ENCODE results near the gene KCNQ4.

Gene KCNQ4

DNA sequence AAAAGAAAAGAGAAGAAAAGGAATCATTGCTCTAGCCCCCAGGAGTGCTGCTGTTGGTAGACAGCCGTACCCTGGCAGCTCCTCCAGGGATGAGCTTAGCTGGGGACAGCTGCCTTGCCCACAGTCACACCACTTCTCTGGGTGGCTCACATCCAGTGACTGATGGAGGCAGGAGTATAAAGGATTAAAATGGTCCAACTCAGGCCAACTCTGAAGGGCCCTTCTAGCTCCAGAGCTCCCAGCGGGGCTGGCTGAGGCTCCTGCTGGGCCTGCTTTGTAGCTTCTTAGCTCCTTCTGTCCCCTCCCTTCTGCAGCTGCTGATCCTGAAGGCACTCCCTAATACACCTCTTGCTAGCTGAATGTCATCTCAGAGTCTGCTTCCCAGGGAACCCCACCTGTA is 74.2 kb downstream of the KCNQ4 start:
- no peak overlapping the region for H3K4me3 ChIP-seq (ENCODE audit: low read depth, low read length)

DNA sequence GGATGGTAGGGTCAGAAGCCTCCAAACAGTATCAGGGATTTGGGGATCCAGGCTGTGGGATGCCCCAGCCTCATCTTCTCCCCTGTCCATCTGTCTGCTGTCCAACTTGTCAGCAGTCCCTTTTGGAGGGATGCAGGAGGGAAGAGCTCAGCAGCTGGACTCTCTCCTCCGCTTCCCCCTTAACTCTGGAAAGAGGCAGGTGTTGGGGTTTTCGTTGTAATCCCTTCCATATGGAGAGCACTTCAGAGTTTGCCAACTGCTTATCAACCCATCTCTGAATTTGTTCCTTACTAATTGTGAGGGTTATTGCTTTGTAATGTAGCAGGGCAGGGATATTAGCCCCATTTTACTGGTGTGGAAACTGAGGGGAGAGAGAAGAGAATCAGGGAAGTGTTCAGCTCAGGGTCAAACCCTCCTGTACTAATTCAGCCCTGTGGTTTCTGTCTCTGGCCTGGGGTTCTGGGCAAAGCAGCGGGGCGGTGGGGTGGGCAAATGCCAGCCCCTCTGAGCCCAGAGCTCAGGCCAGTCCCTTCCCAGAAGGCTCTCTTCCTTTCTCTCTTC is 75.3 kb downstream of the KCNQ4 start:
- no peak overlapping the region for H3K4me3 ChIP-seq (ENCODE audit: low read depth, low read length)

DNA sequence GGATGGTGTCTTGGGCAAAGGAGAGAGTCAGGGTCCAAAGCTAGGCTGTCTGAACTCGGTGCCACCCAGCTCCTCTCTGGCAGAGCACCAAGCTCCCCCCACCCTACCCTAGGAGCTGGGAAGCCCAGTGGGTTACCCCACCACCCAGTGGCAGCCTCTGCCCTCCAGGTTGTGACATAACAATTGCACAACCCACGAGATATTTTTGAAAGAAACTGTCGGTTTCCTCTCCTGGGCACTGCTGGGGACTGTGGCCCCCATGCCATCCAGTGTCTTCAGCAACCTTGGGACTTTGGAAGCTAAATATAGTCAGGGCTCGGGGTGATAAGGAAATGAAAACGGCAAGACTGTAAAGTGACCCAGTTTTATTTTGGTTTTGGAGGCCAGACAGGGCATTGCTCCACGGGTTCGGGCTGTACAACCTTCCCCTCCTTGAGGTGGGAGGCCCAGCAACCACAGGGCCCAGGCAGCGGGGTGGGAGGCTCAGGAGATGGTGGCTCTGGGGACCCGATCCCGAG is 77.2 kb downstream of the KCNQ4 start:
- H3K4me3 ChIP-seq (ENCODE audit: low read depth, low read length): peak overlapping the region; percentile 33

DNA sequence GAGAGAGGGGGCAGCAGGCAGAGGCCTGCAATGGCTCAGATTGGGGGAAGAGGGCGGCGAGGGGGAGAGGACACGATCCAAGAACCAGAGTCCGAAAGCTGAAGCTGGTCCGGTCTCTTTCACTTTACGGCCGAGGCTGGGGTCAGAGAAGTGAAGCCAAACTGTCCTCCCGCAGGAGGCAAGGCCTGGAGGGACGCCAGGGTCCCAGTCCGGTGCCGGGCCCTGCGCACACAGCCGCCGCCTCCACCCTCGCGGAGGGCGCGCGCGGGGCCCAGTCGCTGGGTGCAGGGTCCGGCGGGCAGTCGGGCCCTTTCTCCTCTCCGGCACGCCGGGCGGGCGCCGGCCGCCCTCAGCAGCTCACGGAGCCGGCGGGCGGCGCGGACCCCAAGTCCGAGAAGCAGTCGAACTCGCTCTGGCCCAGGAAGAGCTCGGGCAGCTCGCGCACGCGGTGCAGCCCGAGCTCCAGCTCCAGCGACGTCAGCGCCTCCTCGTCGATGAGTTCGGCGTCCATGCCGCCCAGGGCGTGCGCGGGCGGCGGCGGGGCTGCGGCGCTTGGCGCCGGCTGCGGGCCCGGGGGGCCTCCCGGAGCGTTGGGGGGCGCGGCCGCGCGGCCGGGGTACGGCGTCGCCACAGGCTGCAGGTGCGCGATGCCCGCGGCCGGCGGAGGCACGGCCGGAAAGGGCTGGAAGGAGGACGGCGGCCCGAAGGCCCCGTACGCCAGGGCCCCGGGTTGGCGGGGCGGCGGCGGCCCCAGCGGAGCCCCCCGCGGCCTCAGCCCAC is 77.8 kb downstream of the KCNQ4 start:
- H3K4me3 ChIP-seq (ENCODE audit: low read depth, low read length): peak overlapping the region; percentile 47

DNA sequence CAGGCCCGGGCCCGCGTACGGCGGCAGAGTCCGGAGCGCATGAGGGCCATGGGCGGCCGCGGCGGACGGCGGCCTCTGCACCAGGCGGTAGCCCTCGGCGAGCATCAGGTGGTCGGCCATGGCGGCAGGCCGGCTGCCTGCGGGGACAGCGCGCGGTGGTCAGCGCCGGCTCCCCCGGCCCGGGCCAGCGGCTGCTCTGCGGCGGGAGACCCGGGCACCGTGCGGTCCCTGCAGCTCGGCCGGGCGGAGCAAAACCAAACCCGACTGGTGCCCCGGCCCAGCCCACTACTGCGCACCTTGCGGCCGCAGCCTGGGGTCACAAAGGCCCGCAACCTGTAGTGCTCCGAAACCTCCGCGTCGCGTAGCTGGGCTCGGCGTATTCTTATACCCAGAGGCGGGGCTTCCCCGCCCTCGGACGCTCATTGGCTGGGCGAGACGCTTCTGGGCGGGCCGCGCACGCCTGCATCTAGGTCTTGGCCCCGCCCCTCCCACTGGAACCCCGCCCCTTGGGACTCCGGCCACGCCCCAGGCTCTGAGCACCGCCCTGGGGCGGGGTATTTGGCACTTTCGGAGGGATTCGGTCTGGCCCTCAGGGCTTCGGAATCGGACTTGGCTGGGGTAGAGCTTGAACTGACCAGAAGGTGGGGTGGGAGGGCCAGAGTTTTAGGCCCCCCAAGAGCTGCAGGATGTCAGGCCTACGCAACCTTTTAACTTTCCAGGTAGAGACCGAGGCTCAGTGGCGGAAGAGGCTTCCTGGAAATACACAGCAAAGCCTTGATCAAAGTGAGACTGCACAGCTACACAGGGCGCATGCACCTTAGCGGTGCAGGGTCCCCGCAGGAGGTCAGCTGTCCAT is 78.6 kb downstream of the KCNQ4 start, which contains the start of gene CITED4:
Gene CITED4 (minus strand): TSS at position 356 of the 856 bp plus-strand sequence. CDS start 236 bp downstream, at position 120.
- H3K4me3 ChIP-seq (ENCODE audit: low read depth, low read length): peak within 1 kb of the TSS; percentile 47

DNA sequence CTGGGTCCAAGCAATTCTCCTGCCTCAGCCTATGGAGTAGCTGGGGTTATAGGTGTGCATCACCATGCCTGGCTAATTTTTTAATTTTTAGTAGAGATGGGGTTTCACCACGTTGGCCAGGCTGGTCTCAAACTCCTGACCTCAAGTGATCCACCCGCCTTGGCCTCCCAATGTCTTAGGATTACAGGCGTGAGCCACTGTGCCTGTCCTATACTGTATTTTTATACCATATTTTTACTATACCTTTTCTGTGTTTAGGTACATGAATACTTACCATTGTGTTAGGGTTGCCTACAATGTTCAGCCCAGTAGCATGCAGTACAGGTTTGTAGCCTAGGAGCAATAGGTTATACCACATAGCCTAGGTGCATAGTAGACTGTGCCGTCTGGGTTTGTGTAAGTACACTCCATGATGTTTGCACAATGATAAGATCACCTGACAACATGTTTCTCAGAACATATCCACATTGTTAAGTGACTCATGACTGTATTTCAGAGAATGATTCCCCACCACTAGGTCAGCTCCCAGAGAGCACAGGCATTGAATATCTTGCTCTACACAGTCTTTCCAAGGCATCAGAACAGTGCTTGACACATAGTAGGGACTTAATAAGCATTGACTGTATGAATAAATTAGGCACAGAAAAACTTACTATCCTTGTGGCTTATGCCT is 84.6 kb downstream of the KCNQ4 start:
- H3K4me3 ChIP-seq (ENCODE audit: low read depth, low read length): no peak overlapping the region

DNA sequence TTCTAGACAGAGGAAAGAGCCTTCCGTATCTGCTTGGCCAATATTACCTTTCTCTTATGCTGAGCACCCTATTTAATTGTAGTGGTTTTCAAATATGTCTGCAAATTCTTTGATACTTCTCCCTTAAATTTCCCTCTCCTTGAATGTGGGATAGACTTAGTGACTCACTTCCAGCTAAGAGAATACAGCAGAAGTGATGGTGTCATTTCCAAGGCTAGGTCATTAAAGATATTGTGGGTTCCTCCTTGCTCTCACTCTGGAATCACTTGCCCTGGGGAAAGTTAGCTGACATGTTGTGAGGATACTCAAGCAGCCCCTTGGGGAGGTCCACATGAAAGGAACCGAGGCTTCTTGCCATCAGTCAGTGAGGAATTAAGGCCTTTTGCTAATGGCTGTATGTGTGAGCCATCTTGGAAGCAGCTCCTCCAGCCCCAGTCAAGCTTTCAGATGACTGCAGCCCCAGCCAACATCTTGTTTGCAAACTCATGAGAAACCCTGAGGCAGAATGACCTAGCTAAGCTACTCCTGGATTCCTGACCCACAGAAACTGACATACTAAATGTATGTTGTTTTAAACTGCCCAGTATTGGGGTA is 86.6 kb downstream of the KCNQ4 start:
- no peak overlapping the region for H3K4me3 ChIP-seq (ENCODE audit: low read depth, low read length)

DNA sequence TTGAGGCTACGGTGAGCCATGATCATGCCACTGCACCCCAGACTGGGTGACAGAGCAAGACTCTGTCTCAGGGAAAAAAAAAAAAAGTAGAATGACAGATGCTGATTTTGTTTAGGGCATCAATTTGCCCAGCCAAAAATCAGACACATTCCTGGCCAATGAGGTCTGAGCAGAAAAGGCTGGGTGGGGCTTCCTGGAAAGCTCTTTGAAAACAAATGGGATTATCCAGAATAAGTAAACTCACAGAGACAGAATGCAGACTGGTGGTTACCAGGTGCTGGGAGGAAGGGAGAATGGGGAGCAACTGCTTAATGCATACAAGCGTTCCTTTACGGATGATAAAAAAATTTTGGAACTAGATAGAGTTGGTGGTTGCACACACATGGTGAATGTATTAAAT is 88.7 kb downstream of the KCNQ4 start:
- H3K4me3 ChIP-seq (ENCODE audit: low read depth, low read length): no peak overlapping the region

DNA sequence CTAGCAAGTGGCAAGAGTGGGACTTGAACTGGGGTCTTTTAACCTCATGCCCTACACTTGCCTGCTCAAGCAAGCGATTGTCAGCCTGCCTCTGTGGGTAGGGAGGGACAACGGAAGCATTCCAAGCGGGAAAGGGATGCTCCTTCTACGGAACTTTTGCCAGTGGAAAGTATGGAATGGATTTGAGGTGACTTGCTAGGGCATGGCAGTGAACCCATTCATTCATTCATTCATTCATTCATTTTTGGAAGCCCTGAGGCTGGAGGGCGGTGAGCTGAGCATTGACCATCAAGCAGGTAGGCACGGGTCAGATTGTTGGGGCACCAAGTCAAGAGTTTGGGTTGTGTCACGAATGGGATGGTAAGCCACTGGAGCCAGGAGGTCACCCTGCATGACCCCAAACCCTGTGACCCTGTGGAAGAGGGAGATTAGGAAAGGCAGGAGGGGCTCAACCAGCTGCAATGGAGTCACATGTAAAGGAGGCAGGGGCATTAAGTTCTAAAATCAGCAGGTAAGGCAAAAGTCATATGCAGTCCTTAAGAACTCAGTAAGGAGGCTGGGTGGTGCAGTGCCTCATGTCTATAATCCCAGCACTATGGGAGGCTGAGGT is 90.4 kb downstream of the KCNQ4 start:
- H3K4me3 ChIP-seq (ENCODE audit: low read depth, low read length): no peak overlapping the region

DNA sequence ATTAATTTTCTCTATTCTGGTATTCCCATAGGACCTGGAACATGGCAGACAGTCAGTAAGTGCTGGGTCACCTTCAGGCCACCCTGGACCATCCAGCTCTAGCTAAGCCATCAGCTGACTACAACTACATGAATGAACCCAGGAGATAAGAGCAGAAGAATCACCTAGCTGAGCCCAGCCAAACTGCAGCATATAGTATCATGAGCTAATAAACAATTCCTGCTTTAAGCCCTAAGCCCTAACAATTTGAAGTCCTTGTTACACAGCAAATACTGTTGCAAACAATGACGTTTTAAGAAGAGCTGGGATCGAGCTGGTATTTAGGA is 92.8 kb downstream of the KCNQ4 start:
- no peak overlapping the region for H3K4me3 ChIP-seq (ENCODE audit: low read depth, low read length)

DNA sequence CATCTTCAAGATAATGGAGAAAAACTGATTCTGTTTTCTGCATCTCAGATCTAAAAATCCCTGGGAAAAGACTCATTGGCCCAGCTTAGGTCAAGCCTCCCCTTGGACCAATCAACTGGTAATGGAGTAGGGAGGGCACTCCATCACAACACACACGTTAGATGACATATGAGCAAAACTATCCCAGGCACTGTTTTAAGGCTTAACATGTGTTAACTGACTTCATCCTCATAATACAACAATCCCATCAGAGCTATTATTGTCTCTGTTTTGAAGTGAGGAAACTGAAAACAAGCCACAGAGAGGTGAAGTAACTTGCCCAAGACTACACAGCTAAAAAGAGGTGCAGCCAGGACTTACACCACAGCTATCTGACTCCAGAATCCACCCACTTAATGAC is 93.3 kb downstream of the KCNQ4 start:
- H3K4me3 ChIP-seq (ENCODE audit: low read depth, low read length): no peak overlapping the region

DNA sequence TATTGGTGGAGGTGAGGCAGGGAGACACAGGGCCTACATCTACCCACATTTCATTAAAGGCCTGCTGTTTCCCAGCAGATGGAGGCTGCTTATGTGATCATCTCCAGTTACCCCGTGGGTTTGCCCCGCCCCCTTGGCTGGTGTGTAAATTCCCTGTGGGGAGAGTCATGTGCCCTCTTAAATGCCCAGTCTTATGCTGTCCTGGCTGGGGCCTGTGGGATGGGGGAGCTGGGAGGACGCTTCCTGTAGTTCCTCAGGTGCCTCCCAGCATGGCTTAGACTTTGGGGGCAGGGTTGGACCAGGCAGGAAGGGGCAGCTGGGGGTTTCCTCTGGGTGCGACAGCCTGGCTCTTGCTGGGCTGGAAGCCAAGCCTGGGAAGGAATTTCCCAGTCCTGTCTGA is 94.1 kb downstream of the KCNQ4 start:
- H3K4me3 ChIP-seq (ENCODE audit: low read depth, low read length): no peak overlapping the region

DNA sequence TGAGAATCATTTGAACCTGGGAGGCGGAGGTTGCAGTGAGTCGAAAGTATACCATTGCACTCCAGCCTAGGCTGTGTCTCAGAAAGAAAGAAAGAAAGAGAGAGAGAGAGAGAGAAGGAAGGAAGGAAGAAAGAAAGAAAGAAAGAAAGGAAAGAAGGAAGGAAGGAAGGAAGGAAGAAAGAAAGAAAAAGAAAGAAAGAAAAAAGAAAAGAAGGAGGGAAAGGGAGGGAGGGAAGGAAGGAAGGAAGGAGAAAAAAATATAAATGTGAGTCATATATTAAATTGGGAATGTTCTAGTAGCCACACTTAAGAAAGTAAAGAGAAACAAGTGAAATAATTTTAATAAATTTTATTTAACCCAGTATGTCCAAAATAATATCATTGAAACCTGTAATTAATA is 95.3 kb downstream of the KCNQ4 start:
- no peak overlapping the region for H3K4me3 ChIP-seq (ENCODE audit: low read depth, low read length)

DNA sequence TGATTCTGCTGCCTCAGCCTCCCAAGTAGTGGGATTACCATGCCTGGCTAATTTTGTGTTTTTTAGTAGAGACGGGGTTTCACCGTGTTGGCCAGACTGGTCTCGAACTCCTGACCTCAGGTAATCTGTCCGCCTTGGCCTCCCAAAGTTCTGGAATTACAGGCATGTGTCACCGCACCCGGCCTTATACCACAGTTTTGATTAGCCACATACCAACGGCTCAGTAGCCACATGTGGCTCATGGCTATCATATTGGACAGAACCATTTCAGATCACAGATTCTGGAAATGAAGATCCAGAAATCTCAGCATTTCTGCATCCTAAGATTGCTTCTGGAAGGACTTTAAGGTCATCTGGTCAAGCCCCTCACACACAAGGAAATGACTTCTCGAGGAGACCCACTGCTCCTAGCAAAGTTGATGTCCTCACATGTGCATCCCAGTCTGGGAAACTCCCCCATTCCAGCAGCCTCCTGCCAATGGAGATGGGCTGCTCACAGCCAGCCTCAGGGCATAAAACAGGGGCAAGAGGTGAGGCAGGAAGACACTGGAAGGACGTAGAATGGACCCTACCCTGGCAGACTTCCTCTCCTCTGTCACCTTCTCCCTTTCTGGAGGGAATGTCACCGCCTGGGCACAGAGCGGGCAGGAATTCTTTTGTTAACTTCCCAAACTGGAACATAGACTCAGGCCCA is 96.0 kb downstream of the KCNQ4 start:
- H3K4me3 ChIP-seq (ENCODE audit: low read depth, low read length): no peak overlapping the region

DNA sequence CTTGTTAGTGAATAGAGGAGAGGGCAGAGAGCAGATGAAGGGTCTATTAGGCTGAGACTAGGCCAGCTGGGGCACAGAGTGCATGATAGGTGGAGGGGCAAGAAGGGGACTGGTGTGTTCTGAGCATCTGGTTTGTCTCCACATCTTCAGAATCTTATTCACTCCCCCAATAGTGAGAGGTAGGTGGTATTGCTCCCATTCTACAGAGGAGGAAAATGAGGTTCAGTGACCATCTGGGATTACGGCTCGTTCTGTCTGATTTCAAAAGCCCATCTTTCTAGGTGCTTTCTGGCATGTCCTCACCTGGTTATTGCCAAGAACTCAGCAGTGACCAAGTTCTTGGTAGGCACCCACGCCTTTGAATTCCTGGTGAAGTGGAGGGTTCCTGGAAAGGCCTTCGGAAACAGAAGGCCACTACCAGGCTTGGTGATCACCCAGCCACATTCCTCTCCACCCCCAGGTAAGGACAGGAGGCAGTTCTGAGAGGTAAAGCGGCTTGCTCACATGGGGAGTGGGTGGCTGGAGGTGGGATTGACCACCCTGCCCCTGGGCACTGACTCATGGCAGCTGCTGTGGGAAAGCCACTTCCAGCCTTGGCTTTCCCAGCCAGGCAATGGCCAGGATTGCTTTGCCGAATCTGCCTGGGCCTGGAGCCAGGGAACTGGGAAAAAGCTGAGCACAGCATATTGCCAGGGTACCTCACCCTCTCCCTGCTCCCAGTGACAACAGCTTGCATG is 97.4 kb downstream of the KCNQ4 start:
- H3K4me3 ChIP-seq (ENCODE audit: low read depth, low read length): no peak overlapping the region

DNA sequence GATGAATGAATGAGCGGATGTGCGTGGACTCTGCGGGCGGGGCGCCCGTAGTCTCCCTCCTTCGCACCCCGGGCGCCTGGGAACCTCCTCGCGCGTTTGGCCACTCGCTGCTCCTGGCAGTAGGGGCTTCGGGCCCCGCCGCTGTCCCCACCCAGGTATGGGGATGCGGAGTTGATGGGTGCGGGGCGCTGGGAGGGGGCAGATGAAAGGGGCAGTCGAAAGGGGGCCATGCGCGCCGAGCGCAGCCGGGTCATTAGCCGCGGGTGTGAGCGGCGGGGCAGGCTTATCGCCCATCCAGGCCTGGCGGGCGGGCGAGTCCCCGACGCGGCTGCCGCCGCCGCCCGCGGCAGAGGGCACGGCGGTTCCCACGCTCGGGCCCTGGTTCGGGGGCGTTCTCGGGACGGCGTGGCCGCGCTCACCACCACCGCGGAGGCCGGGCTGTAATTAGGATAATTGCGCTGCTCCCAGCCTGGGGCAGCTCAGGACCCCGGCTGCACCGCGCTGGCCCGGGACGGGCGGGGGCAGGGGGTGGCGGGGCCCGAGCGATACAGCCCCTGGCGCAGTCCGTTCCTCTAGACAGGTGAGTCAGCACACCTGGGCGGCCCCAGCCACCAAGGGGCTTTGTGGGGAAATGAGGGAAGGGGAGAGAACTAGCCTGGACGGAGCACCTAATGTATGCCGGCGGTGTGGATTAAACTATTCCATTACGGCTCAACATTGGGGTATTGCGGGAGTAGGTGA is 100.6 kb downstream of the KCNQ4 start:
- H3K4me3 ChIP-seq (ENCODE audit: low read depth, low read length): peak overlapping the region; percentile 27

DNA sequence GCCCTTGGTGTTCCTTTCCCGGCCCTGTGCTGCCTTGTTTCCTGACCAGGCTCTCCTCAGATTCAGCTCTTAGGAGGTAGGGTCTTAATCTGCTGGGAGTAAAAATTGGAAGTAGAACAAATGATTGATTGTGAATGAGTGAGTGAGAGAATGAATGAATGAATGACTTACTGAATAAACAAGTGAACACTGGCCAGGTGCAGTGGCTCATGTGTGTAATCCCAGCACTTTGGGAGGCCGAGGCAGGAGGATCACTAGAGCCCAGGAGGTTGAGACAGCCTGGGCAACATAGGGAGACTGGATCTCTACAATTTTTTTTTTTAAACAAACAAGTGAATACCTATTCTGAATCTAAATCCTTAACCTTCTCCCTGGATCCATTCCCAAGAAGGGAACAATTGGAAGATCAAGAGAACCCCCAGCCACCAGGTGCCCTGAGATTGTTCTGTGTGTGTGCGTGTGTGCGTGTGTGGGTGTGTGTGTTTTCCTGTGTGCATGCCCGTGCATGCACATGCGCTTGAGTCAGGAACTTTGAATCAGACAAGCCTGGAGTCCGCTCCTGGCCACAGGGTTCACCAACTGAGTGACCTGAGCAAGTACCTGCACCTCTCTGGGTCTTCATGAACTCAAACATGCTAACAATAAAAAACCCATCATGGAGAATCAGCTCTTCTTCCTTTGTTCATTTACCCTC is 102.9 kb downstream of the KCNQ4 start:
- H3K4me3 ChIP-seq (ENCODE audit: low read depth, low read length): no peak overlapping the region

DNA sequence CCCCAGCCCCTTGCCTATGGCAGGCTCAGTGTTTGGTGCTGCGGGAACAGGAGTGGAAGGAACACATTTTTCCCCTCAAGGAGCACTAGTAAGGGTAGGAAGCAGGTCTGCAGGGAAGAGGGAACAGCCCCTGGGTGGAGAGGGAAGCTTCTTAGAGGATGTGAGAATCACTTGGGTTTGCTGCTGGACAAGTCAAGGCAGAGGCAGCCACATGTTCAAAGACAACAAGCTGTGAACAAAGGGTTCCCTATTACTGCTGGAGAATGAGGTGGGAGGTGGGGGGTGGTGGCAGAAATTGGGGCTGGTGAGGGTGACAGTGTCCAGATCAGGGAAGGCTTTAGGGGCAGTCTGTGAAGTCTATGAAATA is 103.4 kb downstream of the KCNQ4 start:
- no peak overlapping the region for H3K4me3 ChIP-seq (ENCODE audit: low read depth, low read length)

Measured in iPS-11a (cell line).